GM23338 (cell line): Measurements from ENCODE around the gene NAALADL2. TPM values are rescaled to one million over a fixed set of nuclear protein-coding genes. Genes with fewer than 3 reads are reported as not detected.

Experiments
- ATAC-seq: fragments of 200-7000 bp; cut with Tn5 transposase; 3 replicates; pipeline ENCODE4 v1.9.1; 2020
- DNase-seq: peaks from one replicate; pipeline ENCODE4 v3.0.0-alpha.2; 2015; ENCODE audit warnings: low spot score
- H2AFZ ChIP-seq: fragments of 200-600 bp; sonication (generic); 2 replicates; pipeline ENCODE4 v1.8.0; 2016; ENCODE audit warnings: antibody characterized with exemption, mild to moderate bottlenecking, moderate library complexity
- H3F3A ChIP-seq: fragments of 200-600 bp; sonication (generic); replicated peaks from 2 replicates; pipeline ENCODE4 v1.8.0; 2017; ENCODE audit warnings: antibody characterized with exemption, mixed run types, low read depth
- H3K27ac ChIP-seq: fragments of 200-600 bp; sonication (generic); 2 replicates; pipeline ENCODE4 v1.6.1; 2016; ENCODE audit warnings: low read depth
- H3K27me3 ChIP-seq: fragments of 200-600 bp; sonication (generic); 2 replicates; pipeline ENCODE4 v1.8.0; 2016; ENCODE audit warnings: mild to moderate bottlenecking, mixed run types, moderate library complexity; ENCODE audit not compliant: insufficient read depth
- H3K36me3 ChIP-seq: fragments of 200-600 bp; sonication (generic); 2 replicates; pipeline ENCODE4 v1.8.0; 2016; ENCODE audit warnings: mild to moderate bottlenecking; ENCODE audit not compliant: insufficient read depth
- H3K4me1 ChIP-seq: fragments of 200-600 bp; sonication (generic); 2 replicates; pipeline ENCODE4 v1.8.0; 2016; ENCODE audit warnings: mild to moderate bottlenecking, moderate library complexity; ENCODE audit not compliant: insufficient read depth
- H3K4me2 ChIP-seq: fragments of 200-600 bp; sonication (generic); 2 replicates; pipeline ENCODE4 v1.7.1; 2017; ENCODE audit warnings: mixed run types
- H3K4me3 ChIP-seq: fragments of 200-600 bp; sonication (generic); 2 replicates; pipeline ENCODE4 v1.6.1; 2016; ENCODE audit warnings: mixed run types
- H3K79me2 ChIP-seq: fragments of 200-600 bp; sonication (generic); replicated peaks from 2 replicates; pipeline ENCODE4 v1.8.0; 2017; ENCODE audit warnings: mild to moderate bottlenecking; ENCODE audit not compliant: insufficient read depth
- H3K9me2 ChIP-seq: fragments of 200-600 bp; sonication (generic); 2 replicates; pipeline ENCODE4 v1.8.0; 2017; ENCODE audit not compliant: insufficient read depth
- H4K20me1 ChIP-seq: fragments of 200-600 bp; sonication (generic); replicated peaks from 2 replicates; pipeline ENCODE4 v1.8.0; 2017; ENCODE audit warnings: mild to moderate bottlenecking; ENCODE audit not compliant: insufficient read depth
- H3K27ac Mint-ChIP-seq: 2 replicates; pipeline ENCODE4 v1.8.0; 2020; ENCODE audit warnings: inconsistent platforms, mild to moderate bottlenecking, moderate library complexity, mixed read lengths
- H3K27me3 Mint-ChIP-seq: 3 replicates; pipeline ENCODE4 v1.8.0; 2022; ENCODE audit warnings: low read depth, mild to moderate bottlenecking, moderate library complexity, mixed read lengths, inconsistent platforms; ENCODE audit not compliant: insufficient read depth, poor library complexity
- H3K36me3 Mint-ChIP-seq: 3 replicates; pipeline ENCODE4 v1.8.0; 2021; ENCODE audit warnings: low read depth, mild to moderate bottlenecking, inconsistent platforms, moderate library complexity, mixed read lengths
- H3K4me1 Mint-ChIP-seq: 3 replicates; pipeline ENCODE4 v1.8.0; 2020; ENCODE audit warnings: mild to moderate bottlenecking, inconsistent platforms, mixed read lengths
- H3K4me3 Mint-ChIP-seq: 3 replicates; pipeline ENCODE4 v1.8.0; 2021; ENCODE audit warnings: moderate library complexity, mild to moderate bottlenecking, inconsistent platforms, mixed read lengths
- H3K9me3 Mint-ChIP-seq: 3 replicates; pipeline ENCODE4 v1.8.0; 2020; ENCODE audit warnings: moderate library complexity, mild to moderate bottlenecking, inconsistent platforms, mixed read lengths
- EZH2 ChIP-seq: fragments of 200-600 bp; sonication (generic); IDR thresholded peaks from one replicate; pipeline ENCODE4 v1.8.0; 2017; ENCODE audit warnings: antibody characterized with exemption, mild to moderate bottlenecking, low read depth; ENCODE audit not compliant: unreplicated experiment
- EZH2phosphoT487 ChIP-seq: fragments of 200-600 bp; sonication (generic); IDR thresholded peaks from one replicate; pipeline ENCODE4 v1.8.1; 2018; ENCODE audit warnings: antibody characterized with exemption; ENCODE audit not compliant: unreplicated experiment
- JUNB ChIP-seq: IDR thresholded peaks from one replicate; pipeline ENCODE4 v1.6.1; 2016; ENCODE audit warnings: antibody characterized with exemption; ENCODE audit not compliant: unreplicated experiment
- NANOG ChIP-seq: IDR thresholded peaks from 2 replicates; pipeline ENCODE4 v1.6.1; 2016; ENCODE audit warnings: antibody characterized with exemption, borderline replicate concordance
- STAT1 ChIP-seq: IDR thresholded peaks from one replicate; pipeline ENCODE4 v1.6.1; 2016; ENCODE audit warnings: antibody characterized with exemption; ENCODE audit not compliant: unreplicated experiment
- ZNF114 ChIP-seq: fragments of 250-450 bp; sonication (Bioruptor Pico); IDR thresholded peaks from 2 replicates; pipeline ENCODE4 v1.5.0; 2020; ENCODE audit warnings: mild to moderate bottlenecking, moderate library complexity
- ZNF331 ChIP-seq: fragments of 250-450 bp; sonication (Bioruptor Pico); IDR thresholded peaks from 2 replicates; pipeline ENCODE4 v1.5.0; 2020; ENCODE audit warnings: low read depth, mild to moderate bottlenecking, moderate library complexity
- polyA plus RNA-seq: library from polyadenylated mRNA; unstranded; fragments of >200 nt; fragmentation: Nextera tagmentation; extraction: Ambion mirVana; gene quantifications from 2 replicates; pipeline ENCODE4 v1.2.1, GENCODE V29; 2016
- total RNA-seq: library from RNA; depleted of rRNA; stranded (reverse); fragments of >200 nt; shearing (Covaris generic); gene quantifications from 2 replicates; pipeline ENCODE4 v1.2.3, GENCODE V29; 2014
- TF ChIP-seq, protein P1 (sequence below): IDR thresholded peaks from one replicate; pipeline ENCODE4 v1.6.1; 2018; ENCODE audit warnings: antibody characterized with exemption; ENCODE audit not compliant: unreplicated experiment

The NAALADL2 gene
- total and polyA plus RNA-seq, 2 experiments from 2014 or later = 1.6 to 2.6 TPM

DNA sequence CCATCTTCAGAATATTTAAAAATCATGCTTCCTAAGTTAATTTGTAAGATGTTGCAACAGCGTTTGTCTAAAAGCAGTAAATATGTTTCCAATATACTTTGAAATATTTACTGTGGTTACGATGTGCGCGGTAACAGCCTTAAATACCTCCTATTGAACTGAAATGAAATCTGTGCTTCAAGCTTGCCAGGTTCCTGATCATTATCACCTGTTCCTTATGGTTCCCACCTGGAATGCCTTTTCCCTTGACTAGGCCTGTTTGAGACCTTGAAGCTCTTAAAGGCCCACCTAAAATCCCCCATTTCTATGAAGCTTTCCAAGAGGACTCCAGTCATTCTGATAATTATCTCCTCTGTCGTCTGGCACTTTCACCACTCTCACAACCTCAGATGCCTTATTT is 146.7 kb downstream of the NAALADL2 start (continued):
- TF ChIP-seq, protein P1, sequence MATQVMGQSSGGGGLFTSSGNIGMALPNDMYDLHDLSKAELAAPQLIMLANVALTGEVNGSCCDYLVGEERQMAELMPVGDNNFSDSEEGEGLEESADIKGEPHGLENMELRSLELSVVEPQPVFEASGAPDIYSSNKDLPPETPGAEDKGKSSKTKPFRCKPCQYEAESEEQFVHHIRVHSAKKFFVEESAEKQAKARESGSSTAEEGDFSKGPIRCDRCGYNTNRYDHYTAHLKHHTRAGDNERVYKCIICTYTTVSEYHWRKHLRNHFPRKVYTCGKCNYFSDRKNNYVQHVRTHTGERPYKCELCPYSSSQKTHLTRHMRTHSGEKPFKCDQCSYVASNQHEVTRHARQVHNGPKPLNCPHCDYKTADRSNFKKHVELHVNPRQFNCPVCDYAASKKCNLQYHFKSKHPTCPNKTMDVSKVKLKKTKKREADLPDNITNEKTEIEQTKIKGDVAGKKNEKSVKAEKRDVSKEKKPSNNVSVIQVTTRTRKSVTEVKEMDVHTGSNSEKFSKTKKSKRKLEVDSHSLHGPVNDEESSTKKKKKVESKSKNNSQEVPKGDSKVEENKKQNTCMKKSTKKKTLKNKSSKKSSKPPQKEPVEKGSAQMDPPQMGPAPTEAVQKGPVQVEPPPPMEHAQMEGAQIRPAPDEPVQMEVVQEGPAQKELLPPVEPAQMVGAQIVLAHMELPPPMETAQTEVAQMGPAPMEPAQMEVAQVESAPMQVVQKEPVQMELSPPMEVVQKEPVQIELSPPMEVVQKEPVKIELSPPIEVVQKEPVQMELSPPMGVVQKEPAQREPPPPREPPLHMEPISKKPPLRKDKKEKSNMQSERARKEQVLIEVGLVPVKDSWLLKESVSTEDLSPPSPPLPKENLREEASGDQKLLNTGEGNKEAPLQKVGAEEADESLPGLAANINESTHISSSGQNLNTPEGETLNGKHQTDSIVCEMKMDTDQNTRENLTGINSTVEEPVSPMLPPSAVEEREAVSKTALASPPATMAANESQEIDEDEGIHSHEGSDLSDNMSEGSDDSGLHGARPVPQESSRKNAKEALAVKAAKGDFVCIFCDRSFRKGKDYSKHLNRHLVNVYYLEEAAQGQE = no peak
- TF ChIP-seq JUNB (no peak), EZH2 (no peak), NANOG (no peak)

- Mint-ChIP-seq H3K9me3 (no peaks in the 10 kb centered on the region), H3K36me3 (no peaks in the 10 kb centered on the region), H3K27me3 (no peaks in the 10 kb centered on the region), H3K4me3 (no peak overlapping the region), H3K4me1 (no peaks in the 10 kb centered on the region), H3K27ac (no peak overlapping the region)
- Histone ChIP-seq H3K4me2 (no peak overlapping the region), H3K4me1 (no peaks in the 10 kb centered on the region), H3K36me3 (no peaks in the 10 kb centered on the region), H3K79me2 (no peaks in the 10 kb centered on the region), H3K27me3 (no peaks in the 10 kb centered on the region), H3K9me2 (no peaks in the 10 kb centered on the region), H3K27ac (no peak overlapping the region), H4K20me1 (no peaks in the 10 kb centered on the region), H2AFZ (no peak overlapping the region), H3K4me3 (no peak overlapping the region), H3F3A (no peaks in the 10 kb centered on the region)
- no peak for ATAC-seq
- no peak for TF ChIP-seq ZNF114 (CRISPR knock-in tag)
- TF ChIP-seq STAT1 = no peak
- no peak for TF ChIP-seq EZH2
- TF ChIP-seq JUNB = no peak
- TF ChIP-seq ZNF331 (CRISPR knock-in tag) = no peak
- TF ChIP-seq, protein P1 = no peak
- TF ChIP-seq EZH2phosphoT487 = no peak
- no peak for TF ChIP-seq NANOG
- no peak for DNase-seq
These were observed 148.2 kb downstream of the NAALADL2 start for GRCh38 chr3:175007306-175007705.
